Loucy (cell line): ENCODE measurements around the gene CACNA2D3.
A peak's percentile ranks its signal among the peaks of the same experiment; 100 is the strongest.

Experiments used
- H2AFZ ChIP-seq: fragments of 200-600 bp; sonication (generic); 2 replicates; pipeline ENCODE4 v1.6.0; 2016; ENCODE audit warnings: antibody characterized with exemption, mild to moderate bottlenecking, low read length, moderate library complexity
- H3F3A ChIP-seq: fragments of 200-600 bp; 2 replicates; pipeline ENCODE4 v1.6.0; 2016; ENCODE audit warnings: antibody characterized with exemption, low read depth, mild to moderate bottlenecking
- H3K27me3 ChIP-seq: fragments of 200-600 bp; sonication (generic); 2 replicates; pipeline ENCODE4 v1.6.1; 2014; ENCODE audit warnings: low read length, mild to moderate bottlenecking; ENCODE audit not compliant: insufficient read depth, poor library complexity, severe bottlenecking
- H3K36me3 ChIP-seq: fragments of 200-600 bp; sonication (generic); 2 replicates; pipeline ENCODE4 v1.6.1; 2016; ENCODE audit warnings: low read length; ENCODE audit not compliant: insufficient read depth
- H3K4me1 ChIP-seq: fragments of 200-600 bp; sonication (generic); 2 replicates; pipeline ENCODE4 v1.5.1; 2014; ENCODE audit warnings: low read length, mild to moderate bottlenecking; ENCODE audit not compliant: insufficient read depth, poor library complexity, severe bottlenecking
- H3K4me2 ChIP-seq: fragments of 200-600 bp; sonication (generic); 2 replicates; pipeline ENCODE4 v1.6.0; 2014; ENCODE audit warnings: antibody characterized with exemption, low read length, low read depth, mild to moderate bottlenecking; ENCODE audit not compliant: poor library complexity, severe bottlenecking
- H3K4me3 ChIP-seq: fragments of 200-600 bp; sonication (generic); 2 replicates; pipeline ENCODE4 v1.5.1; 2014; ENCODE audit warnings: low read length, mild to moderate bottlenecking, mixed read lengths; ENCODE audit not compliant: poor library complexity, severe bottlenecking
- H3K79me2 ChIP-seq: fragments of 200-600 bp; sonication (generic); 2 replicates; pipeline ENCODE4 v1.6.1; 2014; ENCODE audit warnings: low read length; ENCODE audit not compliant: insufficient read depth
- H3K9ac ChIP-seq: fragments of 200-600 bp; sonication (generic); 2 replicates; pipeline ENCODE4 v1.6.0; 2014; ENCODE audit warnings: mild to moderate bottlenecking, low read depth, low read length, moderate library complexity; ENCODE audit not compliant: poor library complexity, severe bottlenecking
- H3K9me2 ChIP-seq: fragments of 200-600 bp; sonication (generic); replicated peaks from 2 replicates; pipeline ENCODE4 v1.6.1; 2016; ENCODE audit warnings: low read depth, low read length, mixed read lengths
- H3K9me3 ChIP-seq: fragments of 200-600 bp; sonication (generic); 2 replicates; pipeline ENCODE4 v1.6.1; 2014; ENCODE audit warnings: mild to moderate bottlenecking, antibody characterized with exemption, low read length, low read depth; ENCODE audit not compliant: insufficient read depth
- H4K20me1 ChIP-seq: fragments of 200-600 bp; sonication (generic); 2 replicates; pipeline ENCODE4 v1.6.0; 2014; ENCODE audit warnings: antibody characterized with exemption, low read length, mild to moderate bottlenecking; ENCODE audit not compliant: insufficient read depth, poor library complexity, severe bottlenecking
- EZH2phosphoT487 ChIP-seq: fragments of 200-600 bp; IDR thresholded peaks from 2 replicates; pipeline ENCODE4 v1.6.1; 2018; ENCODE audit warnings: antibody characterized with exemption, mild to moderate bottlenecking, moderate library complexity, borderline replicate concordance
- TF ChIP-seq, protein P1 (sequence below): fragments of 200-600 bp; sonication (generic); conservative IDR thresholded peaks from 2 replicates; pipeline ENCODE4 v1.5.1; 2014; ENCODE audit warnings: mild to moderate bottlenecking, antibody characterized with exemption, low read length

CACNA2D3 gene

DNA sequence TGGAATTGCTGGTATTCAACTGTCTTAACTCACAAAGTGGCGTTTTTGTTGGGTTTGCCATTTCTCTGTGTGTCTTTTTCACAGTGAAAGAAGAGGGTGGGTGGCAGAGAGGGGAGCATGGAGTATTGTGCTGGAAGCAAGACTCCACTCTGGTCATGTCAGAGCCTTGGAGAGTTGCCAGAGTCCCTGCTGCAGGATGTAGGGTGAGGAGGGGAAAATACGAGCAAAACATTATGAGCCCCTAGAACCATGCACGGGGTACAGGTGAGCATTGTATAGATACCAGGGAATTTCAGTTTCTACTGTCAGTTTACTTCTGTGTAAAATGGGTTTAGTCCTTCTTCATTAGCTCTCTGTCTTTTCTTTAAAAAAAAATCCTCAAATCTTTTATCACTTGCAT is 249.9 kb downstream of the CACNA2D3 start:
- Histone ChIP-seq H3K9me2 (no peaks in the 10 kb centered on the region), H3K36me3 (no peaks in the 10 kb centered on the region), H3K9ac (no peak overlapping the region), H4K20me1 (no peaks in the 10 kb centered on the region), H3F3A (no peaks in the 10 kb centered on the region), H3K4me1 (no peaks in the 10 kb centered on the region), H2AFZ (no peak overlapping the region), H3K27me3 (no peaks in the 10 kb centered on the region), H3K79me2 (no peaks in the 10 kb centered on the region), H3K9me3 (no peaks in the 10 kb centered on the region), H3K4me2 (no peak overlapping the region), H3K4me3 (no peak overlapping the region)
- TF ChIP-seq, protein P1, sequence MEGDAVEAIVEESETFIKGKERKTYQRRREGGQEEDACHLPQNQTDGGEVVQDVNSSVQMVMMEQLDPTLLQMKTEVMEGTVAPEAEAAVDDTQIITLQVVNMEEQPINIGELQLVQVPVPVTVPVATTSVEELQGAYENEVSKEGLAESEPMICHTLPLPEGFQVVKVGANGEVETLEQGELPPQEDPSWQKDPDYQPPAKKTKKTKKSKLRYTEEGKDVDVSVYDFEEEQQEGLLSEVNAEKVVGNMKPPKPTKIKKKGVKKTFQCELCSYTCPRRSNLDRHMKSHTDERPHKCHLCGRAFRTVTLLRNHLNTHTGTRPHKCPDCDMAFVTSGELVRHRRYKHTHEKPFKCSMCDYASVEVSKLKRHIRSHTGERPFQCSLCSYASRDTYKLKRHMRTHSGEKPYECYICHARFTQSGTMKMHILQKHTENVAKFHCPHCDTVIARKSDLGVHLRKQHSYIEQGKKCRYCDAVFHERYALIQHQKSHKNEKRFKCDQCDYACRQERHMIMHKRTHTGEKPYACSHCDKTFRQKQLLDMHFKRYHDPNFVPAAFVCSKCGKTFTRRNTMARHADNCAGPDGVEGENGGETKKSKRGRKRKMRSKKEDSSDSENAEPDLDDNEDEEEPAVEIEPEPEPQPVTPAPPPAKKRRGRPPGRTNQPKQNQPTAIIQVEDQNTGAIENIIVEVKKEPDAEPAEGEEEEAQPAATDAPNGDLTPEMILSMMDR: no peak
- no peak for TF ChIP-seq EZH2phosphoT487

DNA sequence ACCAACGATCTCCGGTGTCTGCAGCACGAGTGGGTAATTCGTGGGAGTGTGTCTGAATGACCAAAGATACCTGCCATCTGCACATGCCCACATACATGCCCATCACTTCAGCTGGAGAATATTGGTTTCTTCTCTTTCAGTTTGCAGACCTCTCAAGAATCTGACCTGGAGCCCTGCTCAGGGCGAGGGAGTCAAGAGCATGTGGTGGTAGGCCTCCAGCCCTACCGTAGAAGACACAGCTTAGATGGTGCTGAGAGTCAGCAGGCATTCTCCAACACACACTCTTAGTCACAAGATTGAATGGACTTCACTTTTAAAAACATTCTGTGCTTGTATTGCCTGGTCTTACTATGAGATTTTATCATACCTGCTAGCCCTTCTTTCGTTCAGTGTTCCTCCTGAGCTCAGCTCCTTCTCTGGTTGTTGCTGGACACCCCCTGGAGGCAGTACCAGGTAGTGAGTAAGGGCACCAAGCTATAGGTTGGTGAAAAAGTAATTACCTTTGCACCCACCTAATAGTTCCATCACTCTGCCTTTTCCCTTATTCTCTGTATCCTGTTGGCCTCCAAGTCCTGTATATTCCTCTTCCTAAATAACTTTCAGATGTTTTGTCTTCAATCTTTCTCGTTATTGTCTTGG is 252.0 kb downstream of the CACNA2D3 start:
- H3K4me2 ChIP-seq: no peak overlapping the region

DNA sequence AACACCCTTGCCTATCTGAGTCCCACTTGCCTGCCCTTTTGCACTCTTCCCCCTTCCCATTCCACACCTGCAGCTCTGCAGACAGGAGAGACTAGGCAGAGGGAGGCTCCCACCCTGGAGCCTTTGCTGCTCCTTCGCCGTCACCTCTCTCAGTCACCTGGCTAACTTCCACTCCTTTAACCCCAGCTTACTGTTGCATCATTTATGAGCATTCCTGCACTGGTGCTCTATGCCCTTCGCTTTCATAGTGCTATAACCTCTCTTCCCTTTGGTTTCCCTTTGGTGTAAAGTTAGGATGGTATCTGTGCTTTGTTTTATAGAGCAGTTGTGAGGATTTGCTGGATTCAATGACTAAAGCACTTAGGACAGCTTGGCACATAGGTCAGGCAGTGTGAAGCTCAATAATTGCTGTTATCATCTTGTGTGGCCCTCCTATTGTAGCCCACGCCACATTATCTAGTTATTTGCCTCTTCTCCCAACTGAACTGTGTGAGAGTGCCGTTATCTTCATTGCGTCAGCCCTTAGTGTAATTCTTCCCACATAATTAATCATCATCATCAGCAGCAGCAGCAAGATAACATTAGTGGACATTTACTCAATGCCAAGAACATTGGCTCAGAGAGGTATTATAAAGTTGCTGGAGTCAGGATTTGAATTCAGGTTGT is 253.9 kb downstream of the CACNA2D3 start:
- no peaks in the 10 kb centered on the region for H3K27me3 ChIP-seq
- no peak overlapping the region for H3K4me3 ChIP-seq
- no peaks in the 10 kb centered on the region for H3F3A ChIP-seq
- H2AFZ ChIP-seq: no peak overlapping the region
- H3K79me2 ChIP-seq: no peaks in the 10 kb centered on the region
- H3K4me2 ChIP-seq: no peak overlapping the region
- no peaks in the 10 kb centered on the region for H3K9me3 ChIP-seq
- TF ChIP-seq, protein P1: no peak
- TF ChIP-seq EZH2phosphoT487: no peak
- no peaks in the 10 kb centered on the region for H3K9me2 ChIP-seq
- no peak overlapping the region for H3K9ac ChIP-seq
- no peaks in the 10 kb centered on the region for H3K36me3 ChIP-seq
- no peaks in the 10 kb centered on the region for H3K4me1 ChIP-seq
- no peaks in the 10 kb centered on the region for H4K20me1 ChIP-seq

More for the DNA sequence above, 252.0 kb downstream of the CACNA2D3 start:
- Histone ChIP-seq H3K79me2 (no peaks in the 10 kb centered on the region), H3K36me3 (no peaks in the 10 kb centered on the region), H2AFZ (no peak overlapping the region), H3K4me3 (no peak overlapping the region), H3K9ac (no peak overlapping the region), H3K9me3 (no peaks in the 10 kb centered on the region), H3F3A (no peaks in the 10 kb centered on the region), H3K4me1 (no peaks in the 10 kb centered on the region), H3K27me3 (no peaks in the 10 kb centered on the region), H3K9me2 (no peaks in the 10 kb centered on the region), H4K20me1 (no peaks in the 10 kb centered on the region)
- TF ChIP-seq, protein P1: peak; percentile 82
- no peak for TF ChIP-seq EZH2phosphoT487
